HepG2 (cell line): ENCODE results near the gene UBE2D4. TPM values are rescaled to one million over a fixed set of nuclear protein-coding genes. Genes with fewer than 3 reads are reported as not detected.

Source experiments
- BCL6 ChIP-seq: IDR thresholded peaks from 2 replicates; pipeline ENCODE4 v1.6.1; 2016; ENCODE audit warnings: missing genetic modification reagents, missing compliant biosample characterization
- CHCHD3 ChIP-seq: sonication (generic); formaldehyde crosslinking; IDR thresholded peaks from 2 replicates; pipeline ENCODE4 v1.8.0; 2022; ENCODE audit warnings: mild to moderate bottlenecking, missing genetic modification reagents, moderate library complexity
- FOXK2 ChIP-seq: fragments of 450-650 bp; IDR thresholded peaks from 2 replicates; pipeline ENCODE4 v1.6.1; 2016
- HHEX ChIP-seq: IDR thresholded peaks from 2 replicates; pipeline ENCODE4 v1.6.1; 2016; ENCODE audit warnings: control low read depth
- HNRNPLL ChIP-seq: fragments of 200-400 bp; formaldehyde crosslinking; IDR thresholded peaks from 2 replicates; pipeline ENCODE4 v1.6.1; 2017; ENCODE audit warnings: mild to moderate bottlenecking, low read depth, low read length; ENCODE audit not compliant: poor library complexity, severe bottlenecking
- MAX ChIP-seq: IDR thresholded peaks from 2 replicates; pipeline ENCODE4 v1.6.1; 2012; ENCODE audit warnings: inconsistent platforms
- MXI1 ChIP-seq: IDR thresholded peaks from 3 replicates; pipeline ENCODE4 v1.6.1; 2012; ENCODE audit warnings: low read depth, low read length, inconsistent platforms, borderline replicate concordance
- NFRKB ChIP-seq: fragments of 450-650 bp; IDR thresholded peaks from 2 replicates; pipeline ENCODE4 v1.6.1; 2017
- ONECUT2 ChIP-seq: sonication (generic); formaldehyde crosslinking; IDR thresholded peaks from 2 replicates; pipeline ENCODE4 v1.4.0; 2020; ENCODE audit warnings: missing genetic modification reagents
- RFXAP ChIP-seq: sonication (generic); formaldehyde crosslinking; IDR thresholded peaks from 2 replicates; pipeline ENCODE4 v1.4.0; 2020; ENCODE audit warnings: missing genetic modification reagents, borderline replicate concordance
- RNF2 ChIP-seq: fragments of 450-650 bp; conservative IDR thresholded peaks from 2 replicates; pipeline ENCODE4 v1.6.1; 2016; ENCODE audit warnings: low read depth
- STAT5B ChIP-seq: sonication (generic); formaldehyde crosslinking; IDR thresholded peaks from 2 replicates; pipeline ENCODE4 v1.4.0; 2020; ENCODE audit warnings: missing genetic modification reagents
- TSC22D2 ChIP-seq: sonication (generic); formaldehyde crosslinking; IDR thresholded peaks from 2 replicates; pipeline ENCODE4 v1.5.1; 2020; ENCODE audit warnings: missing genetic modification reagents, mild to moderate bottlenecking, borderline replicate concordance
- ZBTB7B ChIP-seq: sonication (generic); formaldehyde crosslinking; IDR thresholded peaks from 2 replicates; pipeline ENCODE4 v1.4.0; 2020; ENCODE audit warnings: missing genetic modification reagents
- ZMAT5 ChIP-seq: sonication (generic); formaldehyde crosslinking; IDR thresholded peaks from 2 replicates; pipeline ENCODE4 v1.5.0; 2020; ENCODE audit warnings: mild to moderate bottlenecking, low read depth, missing genetic modification reagents, borderline replicate concordance
- ZNF274 ChIP-seq: sonication (generic); formaldehyde crosslinking; IDR thresholded peaks from 2 replicates; pipeline ENCODE4 v1.5.1; 2020; ENCODE audit warnings: mild to moderate bottlenecking, missing genetic modification reagents
- ZNF354B ChIP-seq: sonication (generic); formaldehyde crosslinking; IDR thresholded peaks from 2 replicates; pipeline ENCODE4 v1.8.0; 2022; ENCODE audit warnings: mild to moderate bottlenecking, missing genetic modification reagents
- ZNF570 ChIP-seq: sonication (generic); formaldehyde crosslinking; IDR thresholded peaks from 2 replicates; pipeline ENCODE4 v1.4.0; 2020; ENCODE audit warnings: mild to moderate bottlenecking, missing genetic modification reagents, borderline replicate concordance
- ZNF629 ChIP-seq: sonication (generic); formaldehyde crosslinking; conservative IDR thresholded peaks from 2 replicates; pipeline ENCODE4 v1.5.0; 2020; ENCODE audit warnings: missing genetic modification reagents
- ZSCAN12 ChIP-seq: sonication (generic); formaldehyde crosslinking; IDR thresholded peaks from 2 replicates; pipeline ENCODE4 v1.9.0; 2021; ENCODE audit warnings: mild to moderate bottlenecking, missing genetic modification reagents
- ZSCAN9 ChIP-seq: IDR thresholded peaks from 2 replicates; pipeline ENCODE4 v1.6.1; 2016; ENCODE audit warnings: borderline replicate concordance
- polyA plus RNA-seq, 8 experiments: library from polyadenylated mRNA; depleted of rRNA in 3 of 8; stranded (reverse) in 7 of 8; unstranded in 1 of 8; fragments of >200 nt; fragmentation: Illumina TruSeq in 4 of 8; extraction: Trizol in 4 of 8; gene quantifications; 2 replicates each; pipeline versions ENCODE4 v1.2.1 to v1.2.3, GENCODE V29; 2011 to 2016; ENCODE audit warnings: low read depth in 4 of 8, missing spikeins in 1 of 8, mixed read lengths in 1 of 8; ENCODE audit not compliant: insufficient read depth in 1 of 8
- total RNA-seq, 5 experiments: library from RNA; depleted of rRNA; stranded (reverse); fragments of >200 nt; fragmentation: Illumina TruSeq; extraction: Trizol; gene quantifications; 2 replicates each; pipeline ENCODE4 v1.2.3, GENCODE V29; 2016; ENCODE audit warnings: low read depth in 1 of 5
- TF ChIP-seq, protein P1 (sequence below): sonication (generic); formaldehyde crosslinking; IDR thresholded peaks from 2 replicates; pipeline ENCODE4 v1.5.1; 2020; ENCODE audit warnings: missing genetic modification reagents, mild to moderate bottlenecking, borderline replicate concordance
- TF ChIP-seq, protein P2 (sequence below): sonication (generic); formaldehyde crosslinking; IDR thresholded peaks from 2 replicates; pipeline ENCODE4 v1.5.0; 2020; ENCODE audit warnings: mild to moderate bottlenecking, missing genetic modification reagents
- TF ChIP-seq, protein P3 (sequence below): sonication (generic); formaldehyde crosslinking; IDR thresholded peaks from 2 replicates; pipeline ENCODE4 v1.8.1; 2023; ENCODE audit warnings: missing genetic modification reagents, inconsistent platforms, borderline replicate concordance

Gene UBE2D4
- total and polyA plus RNA-seq, 2 of the 13 experiments (the other 11 are each of a cell fraction or from before 2014, with no cell fraction given): 9.9 to 16.0 TPM

DNA sequence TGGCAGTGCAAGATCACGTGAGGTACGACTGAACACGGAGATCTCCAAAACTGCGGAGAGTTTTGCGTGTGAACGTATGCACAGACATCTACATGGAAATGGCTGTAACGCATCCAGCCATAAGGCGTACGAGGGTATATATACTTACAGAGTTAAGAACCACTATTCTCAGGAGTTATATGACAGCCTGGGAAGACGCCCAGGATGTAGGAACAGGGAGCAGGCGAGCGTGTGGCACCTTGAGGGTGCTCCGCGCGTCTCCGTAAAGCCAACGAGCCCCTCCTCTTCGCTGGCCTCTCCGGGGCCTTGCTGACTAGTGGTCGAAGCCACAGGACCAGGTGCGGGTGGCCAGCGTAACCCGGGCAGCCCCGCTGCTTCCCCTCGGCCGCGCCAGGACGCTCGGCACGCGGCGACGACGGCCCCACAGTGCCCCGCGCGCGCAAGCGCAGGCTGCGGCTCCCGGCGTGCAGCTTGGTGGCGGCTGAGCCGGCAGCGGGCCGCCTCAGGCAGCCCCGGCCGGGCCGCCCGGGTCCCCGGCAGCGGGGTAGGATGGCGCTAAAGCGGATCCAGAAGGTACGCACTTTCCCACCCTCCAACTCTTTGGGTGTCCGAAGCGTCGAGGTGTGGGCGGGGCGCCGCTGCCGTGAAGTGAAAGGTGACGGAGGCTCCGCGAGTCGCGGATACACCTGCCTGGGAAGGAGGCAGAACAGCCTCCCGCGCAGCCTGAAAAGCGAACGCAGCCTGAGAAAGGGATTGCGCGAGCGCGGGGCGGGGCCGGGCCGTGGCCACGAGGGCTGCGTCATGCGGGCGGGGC, at the start of gene UBE2D4 (continued):
- TF ChIP-seq ZMAT5 (CRISPR knock-in tag) (no peak), ONECUT2 (CRISPR knock-in tag) (no peak), ZBTB7B (CRISPR knock-in tag) (no peak; the same call in 1 of the 2 replicates), MAX (peak; percentile 98), BCL6 (CRISPR knock-in tag) (no peak; the same call in 1 of the 2 replicates), ZSCAN12 (peak; percentile 93), HNRNPLL (peak; percentile 95), HHEX (CRISPR knock-in tag) (no peak), STAT5B (CRISPR knock-in tag) (peak; percentile 90), ZNF570 (CRISPR knock-in tag) (peak; percentile 90; the same call in 1 of the 2 replicates), NFRKB (no peak), ZNF274 (CRISPR knock-in tag) (peak; percentile 94), RNF2 (peak; percentile 97), CHCHD3 (CRISPR knock-in tag) (0 out of 2 replicates have a peak, but pooled peaks have one; percentile 50), ZSCAN9 (CRISPR knock-in tag) (peak; percentile 72), RFXAP (CRISPR knock-in tag) (no peak), FOXK2 (no peak), ZNF354B (CRISPR knock-in tag) (no peak), ZNF629 (CRISPR knock-in tag) (peak; percentile 6; the same call in 1 of the 2 replicates), TSC22D2 (peak; percentile 68; the same call in 1 of the 2 replicates), MXI1 (peak; percentile 78; the same call in 2 of the 3 replicates)
- TF ChIP-seq, protein P1, sequence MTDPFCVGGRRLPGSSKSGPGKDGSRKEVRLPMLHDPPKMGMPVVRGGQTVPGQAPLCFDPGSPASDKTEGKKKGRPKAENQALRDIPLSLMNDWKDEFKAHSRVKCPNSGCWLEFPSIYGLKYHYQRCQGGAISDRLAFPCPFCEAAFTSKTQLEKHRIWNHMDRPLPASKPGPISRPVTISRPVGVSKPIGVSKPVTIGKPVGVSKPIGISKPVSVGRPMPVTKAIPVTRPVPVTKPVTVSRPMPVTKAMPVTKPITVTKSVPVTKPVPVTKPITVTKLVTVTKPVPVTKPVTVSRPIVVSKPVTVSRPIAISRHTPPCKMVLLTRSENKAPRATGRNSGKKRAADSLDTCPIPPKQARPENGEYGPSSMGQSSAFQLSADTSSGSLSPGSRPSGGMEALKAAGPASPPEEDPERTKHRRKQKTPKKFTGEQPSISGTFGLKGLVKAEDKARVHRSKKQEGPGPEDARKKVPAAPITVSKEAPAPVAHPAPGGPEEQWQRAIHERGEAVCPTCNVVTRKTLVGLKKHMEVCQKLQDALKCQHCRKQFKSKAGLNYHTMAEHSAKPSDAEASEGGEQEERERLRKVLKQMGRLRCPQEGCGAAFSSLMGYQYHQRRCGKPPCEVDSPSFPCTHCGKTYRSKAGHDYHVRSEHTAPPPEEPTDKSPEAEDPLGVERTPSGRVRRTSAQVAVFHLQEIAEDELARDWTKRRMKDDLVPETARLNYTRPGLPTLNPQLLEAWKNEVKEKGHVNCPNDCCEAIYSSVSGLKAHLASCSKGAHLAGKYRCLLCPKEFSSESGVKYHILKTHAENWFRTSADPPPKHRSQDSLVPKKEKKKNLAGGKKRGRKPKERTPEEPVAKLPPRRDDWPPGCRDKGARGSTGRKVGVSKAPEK: no peak
- TF ChIP-seq, protein P2, sequence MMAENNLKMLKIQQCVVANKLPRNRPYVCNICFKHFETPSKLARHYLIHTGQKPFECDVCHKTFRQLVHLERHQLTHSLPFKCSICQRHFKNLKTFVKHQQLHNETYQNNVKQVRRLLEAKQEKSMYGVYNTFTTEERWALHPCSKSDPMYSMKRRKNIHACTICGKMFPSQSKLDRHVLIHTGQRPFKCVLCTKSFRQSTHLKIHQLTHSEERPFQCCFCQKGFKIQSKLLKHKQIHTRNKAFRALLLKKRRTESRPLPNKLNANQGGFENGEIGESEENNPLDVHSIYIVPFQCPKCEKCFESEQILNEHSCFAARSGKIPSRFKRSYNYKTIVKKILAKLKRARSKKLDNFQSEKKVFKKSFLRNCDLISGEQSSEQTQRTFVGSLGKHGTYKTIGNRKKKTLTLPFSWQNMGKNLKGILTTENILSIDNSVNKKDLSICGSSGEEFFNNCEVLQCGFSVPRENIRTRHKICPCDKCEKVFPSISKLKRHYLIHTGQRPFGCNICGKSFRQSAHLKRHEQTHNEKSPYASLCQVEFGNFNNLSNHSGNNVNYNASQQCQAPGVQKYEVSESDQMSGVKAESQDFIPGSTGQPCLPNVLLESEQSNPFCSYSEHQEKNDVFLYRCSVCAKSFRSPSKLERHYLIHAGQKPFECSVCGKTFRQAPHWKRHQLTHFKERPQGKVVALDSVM (CRISPR knock-in tag): peak; percentile 82
- TF ChIP-seq, protein P3, sequence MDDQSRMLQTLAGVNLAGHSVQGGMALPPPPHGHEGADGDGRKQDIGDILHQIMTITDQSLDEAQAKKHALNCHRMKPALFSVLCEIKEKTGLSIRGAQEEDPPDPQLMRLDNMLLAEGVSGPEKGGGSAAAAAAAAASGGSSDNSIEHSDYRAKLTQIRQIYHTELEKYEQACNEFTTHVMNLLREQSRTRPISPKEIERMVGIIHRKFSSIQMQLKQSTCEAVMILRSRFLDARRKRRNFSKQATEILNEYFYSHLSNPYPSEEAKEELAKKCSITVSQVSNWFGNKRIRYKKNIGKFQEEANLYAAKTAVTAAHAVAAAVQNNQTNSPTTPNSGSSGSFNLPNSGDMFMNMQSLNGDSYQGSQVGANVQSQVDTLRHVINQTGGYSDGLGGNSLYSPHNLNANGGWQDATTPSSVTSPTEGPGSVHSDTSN (CRISPR knock-in tag): no peak; the same call in 1 of the 2 replicates
